Measurements from ENCODE around the gene PTPRU. TPM values are rescaled to one million over a fixed set of nuclear protein-coding genes. Genes with fewer than 3 reads are reported as not detected.

The PTPRU gene
- total RNA-seq, 1 experiment from 2014 or later = 25.7 TPM

GRCh38 chr1:29343908-29344307 is 107.6 kb downstream of the PTPRU start:
- Histone ChIP-seq H3K4me3 (ENCODE audit: low read length) (no peak overlapping the region), H3K9ac (ENCODE audit: low read length) (no peak overlapping the region), H4K20me1 (ENCODE audit: low read length) (no peaks in the 10 kb centered on the region), H3K4me2 (ENCODE audit: low read length) (no peak overlapping the region), H3K9me2 (replicated peaks; ENCODE audit: low read length) (no peaks in the 10 kb centered on the region), H3K27me3 (ENCODE audit: low read length) (peaks cover 30% of the 10 kb centered on the region; the same call in 1 of the 2 replicates), H2AFZ (ENCODE audit: low read length) (no peak overlapping the region), H3K36me3 (ENCODE audit: low read depth, low read length) (no peaks in the 10 kb centered on the region), H3K27ac (ENCODE audit: low read length) (no peak overlapping the region), H3F3A (ENCODE audit: low read length, unreplicated experiment) (no peaks in the 10 kb centered on the region), H3K9me3 (ENCODE audit: low read length) (no peaks in the 10 kb centered on the region), H3K79me2 (ENCODE audit: low read length) (no peaks in the 10 kb centered on the region), H3K4me1 (ENCODE audit: insufficient read depth, low read length) (no peaks in the 10 kb centered on the region)
- no TSS peak for BruUV-seq (replicated peaks)
- ChIA-PET CTCF (no interaction called here), POLR2A (ENCODE audit: unreplicated experiment) (interaction anchor here (0.5 kb wide), 1 partner anchor 346 kb away, joined by 21 read pairs; no protein-coding TSS in a partner anchor)
- ATAC-seq (no peak), DNase-seq (no peak)
- intact Hi-C loops (cut with micrococcal nuclease) = loop anchor here (5.0 kb wide), 1 partner anchor 358 kb away; no protein-coding TSS in a partner anchor
- TF ChIP-seq EZH2 (IDR thresholded peaks at IDR 0.05; ENCODE audit: low read length, unreplicated experiment) (no peak), CTCF (conservative IDR thresholded peaks at IDR 0.05; ENCODE audit: low read depth, low read length) (peak; percentile 25; the same call in 1 of the 2 replicates)

- no peak overlapping the region for H3K4me3 ChIP-seq (ENCODE audit: low read length)
- no TSS peak for BruUV-seq (replicated peaks)
- CTCF ChIA-PET = interaction anchor here (0.6 kb wide), 1 partner anchor 12 kb away, joined by 3 read pairs; no protein-coding TSS in a partner anchor
- H4K20me1 ChIP-seq (ENCODE audit: low read length) = no peaks in the 10 kb centered on the region
- no peak overlapping the region for H3K27ac ChIP-seq (ENCODE audit: low read length)
- TF ChIP-seq EZH2phosphoT487 (IDR thresholded peaks at IDR 0.05; ENCODE audit: borderline replicate concordance, low read length) = no peak
- no peak for TF ChIP-seq CTCF (conservative IDR thresholded peaks at IDR 0.05; ENCODE audit: low read depth, low read length)
- TF ChIP-seq EZH2 (IDR thresholded peaks at IDR 0.05; ENCODE audit: low read length, unreplicated experiment) = no peak
- POLR2A ChIA-PET (ENCODE audit: unreplicated experiment) = interaction anchor here (0.5 kb wide), 1 partner anchor 345 kb away, joined by 21 read pairs; no protein-coding TSS in a partner anchor
- no peak overlapping the region for H3K9ac ChIP-seq (ENCODE audit: low read length)
- no peaks in the 10 kb centered on the region for H3K9me2 ChIP-seq (replicated peaks; ENCODE audit: low read length)
- DNase-seq (no peak), ATAC-seq (no peak)
- H3K79me2 ChIP-seq (ENCODE audit: low read length) = no peaks in the 10 kb centered on the region
- H3F3A ChIP-seq (ENCODE audit: low read length, unreplicated experiment) = no peaks in the 10 kb centered on the region
- H3K36me3 ChIP-seq (ENCODE audit: low read depth, low read length) = no peaks in the 10 kb centered on the region
- no peak overlapping the region for H3K4me2 ChIP-seq (ENCODE audit: low read length)
- no peaks in the 10 kb centered on the region for H3K4me1 ChIP-seq (ENCODE audit: insufficient read depth, low read length)
- intact Hi-C loops (cut with micrococcal nuclease) = loop anchor here (5.0 kb wide), 1 partner anchor 358 kb away; no protein-coding TSS in a partner anchor
- H2AFZ ChIP-seq (ENCODE audit: low read length) = no peak overlapping the region
- H3K27me3 ChIP-seq (ENCODE audit: low read length) = peaks cover 35% of the 10 kb centered on the region; the same call in 1 of the 2 replicates
- no peaks in the 10 kb centered on the region for H3K9me3 ChIP-seq (ENCODE audit: low read length)
Measured at GRCh38 chr1:29344336-29344735, 108.0 kb downstream of the PTPRU start.

- CTCF ChIA-PET = no interaction called here
- Histone ChIP-seq H3K36me3 (ENCODE audit: low read depth, low read length) (no peaks in the 10 kb centered on the region), H3K27ac (ENCODE audit: low read length) (no peak overlapping the region), H4K20me1 (ENCODE audit: low read length) (no peaks in the 10 kb centered on the region), H3K27me3 (ENCODE audit: low read length) (peaks cover 53% of the 10 kb centered on the region; the same call in 1 of the 2 replicates), H2AFZ (ENCODE audit: low read length) (no peak overlapping the region), H3F3A (ENCODE audit: low read length, unreplicated experiment) (no peaks in the 10 kb centered on the region), H3K4me1 (ENCODE audit: insufficient read depth, low read length) (no peaks in the 10 kb centered on the region), H3K4me3 (ENCODE audit: low read length) (no peak overlapping the region), H3K9me3 (ENCODE audit: low read length) (no peaks in the 10 kb centered on the region), H3K9ac (ENCODE audit: low read length) (no peak overlapping the region), H3K9me2 (replicated peaks; ENCODE audit: low read length) (no peaks in the 10 kb centered on the region), H3K4me2 (ENCODE audit: low read length) (no peak overlapping the region), H3K79me2 (ENCODE audit: low read length) (no peaks in the 10 kb centered on the region)
- intact Hi-C loops (cut with micrococcal nuclease) = no loop called here
- ATAC-seq (no peak), DNase-seq (no peak)
- no peak for TF ChIP-seq CTCF (conservative IDR thresholded peaks at IDR 0.05; ENCODE audit: low read depth, low read length)
- TF ChIP-seq EZH2 (IDR thresholded peaks at IDR 0.05; ENCODE audit: low read length, unreplicated experiment) = no peak
- TF ChIP-seq EZH2phosphoT487 (IDR thresholded peaks at IDR 0.05; ENCODE audit: borderline replicate concordance, low read length) = no peak
- BruUV-seq (replicated peaks) = no TSS peak
- POLR2A ChIA-PET (ENCODE audit: unreplicated experiment) = no interaction called here
Measured at GRCh38 chr1:29346576-29346975, 110.3 kb downstream of the PTPRU start.
